Uterus (tissue), 2 donors: Measurements from ENCODE around the gene RBMS1.

Experiments
- POLR2A ChIP-seq, 2 donors: fragments of 450-650 bp; IDR thresholded peaks; one replicate each; pipeline ENCODE4 v1.6.1; 2016; ENCODE audit warnings: antibody characterized with exemption in 2 of 2, mild to moderate bottlenecking in 1 of 2, moderate library complexity in 1 of 2
- TF ChIP-seq, protein P1 (sequence below), 4 experiments: fragments of 200-600 bp in 2 of 4; fragments of 450-650 bp in 2 of 4; sonication (generic) in 2 of 4; IDR thresholded peaks; one replicate each; pipeline ENCODE4 v1.5.1; 2016 to 2019; ENCODE audit warnings: antibody characterized with exemption in 4 of 4, mild to moderate bottlenecking in 2 of 4, moderate library complexity in 1 of 4

DNA sequence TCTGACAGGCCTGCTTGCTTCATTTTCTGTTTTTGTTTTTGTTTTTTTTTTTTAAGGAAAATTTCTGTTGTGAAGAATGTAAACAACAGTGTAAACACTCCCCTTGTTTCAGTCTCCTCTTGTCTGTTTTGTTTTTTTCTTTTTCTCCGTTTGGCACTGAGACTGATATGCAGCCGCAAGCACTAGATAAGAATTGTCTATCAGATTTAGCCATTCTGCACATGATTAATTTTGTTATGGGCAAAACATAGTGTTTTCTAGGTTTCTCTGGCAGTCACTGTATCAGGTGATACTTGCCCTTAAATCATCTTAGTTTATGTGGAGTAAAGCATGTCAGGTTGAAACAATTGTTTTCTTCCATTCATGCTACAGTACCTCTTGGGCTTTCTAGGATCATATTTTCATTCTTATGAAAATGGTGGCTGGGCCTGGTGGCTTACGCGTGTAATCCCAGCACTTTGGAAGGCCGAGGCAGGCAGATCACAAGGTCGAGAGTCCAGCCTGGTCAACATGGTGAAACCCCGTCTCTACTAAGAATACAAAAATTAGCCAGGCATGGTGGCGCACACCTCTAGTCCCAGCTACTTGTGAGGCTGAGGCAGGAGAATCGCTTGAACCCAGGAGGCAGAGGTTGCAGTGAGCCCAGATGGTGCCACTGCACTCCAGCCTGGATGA is 12.9 kb upstream of the RBMS1 start:
- TF ChIP-seq, protein P1, sequence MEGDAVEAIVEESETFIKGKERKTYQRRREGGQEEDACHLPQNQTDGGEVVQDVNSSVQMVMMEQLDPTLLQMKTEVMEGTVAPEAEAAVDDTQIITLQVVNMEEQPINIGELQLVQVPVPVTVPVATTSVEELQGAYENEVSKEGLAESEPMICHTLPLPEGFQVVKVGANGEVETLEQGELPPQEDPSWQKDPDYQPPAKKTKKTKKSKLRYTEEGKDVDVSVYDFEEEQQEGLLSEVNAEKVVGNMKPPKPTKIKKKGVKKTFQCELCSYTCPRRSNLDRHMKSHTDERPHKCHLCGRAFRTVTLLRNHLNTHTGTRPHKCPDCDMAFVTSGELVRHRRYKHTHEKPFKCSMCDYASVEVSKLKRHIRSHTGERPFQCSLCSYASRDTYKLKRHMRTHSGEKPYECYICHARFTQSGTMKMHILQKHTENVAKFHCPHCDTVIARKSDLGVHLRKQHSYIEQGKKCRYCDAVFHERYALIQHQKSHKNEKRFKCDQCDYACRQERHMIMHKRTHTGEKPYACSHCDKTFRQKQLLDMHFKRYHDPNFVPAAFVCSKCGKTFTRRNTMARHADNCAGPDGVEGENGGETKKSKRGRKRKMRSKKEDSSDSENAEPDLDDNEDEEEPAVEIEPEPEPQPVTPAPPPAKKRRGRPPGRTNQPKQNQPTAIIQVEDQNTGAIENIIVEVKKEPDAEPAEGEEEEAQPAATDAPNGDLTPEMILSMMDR (IDR thresholded peaks at IDR 0.05): no peak
- no peak for TF ChIP-seq POLR2A (IDR thresholded peaks at IDR 0.05)
